ENCODE results near the gene MXI1.

DNA sequence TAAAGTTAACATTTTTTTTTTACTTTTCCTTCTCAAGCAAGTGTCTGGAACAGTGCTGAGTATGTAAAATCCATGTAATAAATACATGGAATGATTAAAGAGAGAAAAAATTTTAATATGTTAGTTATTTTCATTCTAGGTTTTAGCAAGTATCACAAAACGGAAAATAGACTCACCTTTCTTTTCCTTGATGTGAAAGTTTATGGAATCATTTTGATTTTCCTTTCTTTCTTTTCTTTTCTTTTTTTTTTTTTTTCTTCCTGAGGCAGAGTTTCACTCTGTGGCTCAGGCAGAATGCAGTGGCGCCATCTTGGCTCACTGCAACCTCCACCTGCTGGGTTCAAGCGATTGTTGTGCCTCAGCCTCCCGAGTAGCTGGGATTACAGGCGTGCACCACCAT lies 69.2 kb downstream of the MXI1 start:
- TF ChIP-seq POLR2AphosphoS5 (IDR thresholded peaks at IDR 0.05; ENCODE audit: low read depth) (no peak), CTCF (IDR thresholded peaks at IDR 0.05; ENCODE audit: insufficient read depth, low read length) (no peak), REST (IDR thresholded peaks at IDR 0.05; ENCODE audit: insufficient replicate concordance, low read depth) (no peak), GABPA (IDR thresholded peaks at IDR 0.05; ENCODE audit: low read depth) (no peak)
